ENCODE measurements around the gene GNAI1.

Gene GNAI1

DNA sequence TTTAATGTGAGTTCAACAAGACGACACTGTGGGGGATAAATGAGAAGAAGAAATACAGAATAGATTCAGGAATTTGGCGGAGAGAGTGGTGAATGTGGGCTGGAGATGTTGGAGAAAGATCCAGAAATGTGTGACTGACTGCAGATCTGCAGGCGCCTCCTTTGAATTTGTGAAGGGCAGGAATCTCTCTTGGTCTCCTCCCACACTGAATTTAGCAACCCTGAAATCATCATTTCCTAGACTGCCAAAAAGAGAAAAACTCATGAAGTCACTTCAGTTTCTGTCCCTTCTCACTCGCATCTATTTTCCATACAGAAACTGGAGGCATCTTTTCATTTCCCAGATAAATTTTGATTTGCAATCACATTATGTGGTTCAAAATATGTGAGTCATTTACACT lies 128.7 kb downstream of the GNAI1 start:
- TF ChIP-seq, protein P1, sequence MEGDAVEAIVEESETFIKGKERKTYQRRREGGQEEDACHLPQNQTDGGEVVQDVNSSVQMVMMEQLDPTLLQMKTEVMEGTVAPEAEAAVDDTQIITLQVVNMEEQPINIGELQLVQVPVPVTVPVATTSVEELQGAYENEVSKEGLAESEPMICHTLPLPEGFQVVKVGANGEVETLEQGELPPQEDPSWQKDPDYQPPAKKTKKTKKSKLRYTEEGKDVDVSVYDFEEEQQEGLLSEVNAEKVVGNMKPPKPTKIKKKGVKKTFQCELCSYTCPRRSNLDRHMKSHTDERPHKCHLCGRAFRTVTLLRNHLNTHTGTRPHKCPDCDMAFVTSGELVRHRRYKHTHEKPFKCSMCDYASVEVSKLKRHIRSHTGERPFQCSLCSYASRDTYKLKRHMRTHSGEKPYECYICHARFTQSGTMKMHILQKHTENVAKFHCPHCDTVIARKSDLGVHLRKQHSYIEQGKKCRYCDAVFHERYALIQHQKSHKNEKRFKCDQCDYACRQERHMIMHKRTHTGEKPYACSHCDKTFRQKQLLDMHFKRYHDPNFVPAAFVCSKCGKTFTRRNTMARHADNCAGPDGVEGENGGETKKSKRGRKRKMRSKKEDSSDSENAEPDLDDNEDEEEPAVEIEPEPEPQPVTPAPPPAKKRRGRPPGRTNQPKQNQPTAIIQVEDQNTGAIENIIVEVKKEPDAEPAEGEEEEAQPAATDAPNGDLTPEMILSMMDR (IDR thresholded peaks at IDR 0.05; ENCODE audit: insufficient read depth, low read length, missing control alignments) = no peak
- H3K4me3 ChIP-seq (ENCODE audit: low read depth, low read length) = no peak overlapping the region
- no peak for DNase-seq (ENCODE audit: low read depth, low spot score)
- ChIA-PET CTCF (no interaction called here), POLR2A (no interaction called here)

DNA sequence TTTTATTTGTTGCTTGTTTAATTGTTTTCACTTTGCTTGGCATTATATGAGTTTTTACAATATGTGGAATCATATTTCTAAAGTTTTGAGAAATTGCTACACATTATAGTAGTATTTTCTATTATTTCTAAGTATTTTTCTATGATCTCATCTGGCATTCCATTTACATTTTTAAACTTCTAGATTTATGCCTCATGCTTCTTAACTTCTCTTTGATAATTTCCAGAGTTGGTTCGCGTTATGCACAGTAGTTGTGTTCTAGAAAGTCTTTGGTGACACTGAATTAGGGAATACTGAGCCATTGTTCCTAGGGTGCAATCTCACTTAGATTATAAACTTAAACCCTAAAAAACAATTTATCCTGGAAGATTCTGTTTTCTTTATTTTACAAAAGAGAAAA lies 129.2 kb downstream of the GNAI1 start:
- POLR2A ChIA-PET = no interaction called here
- no peak for DNase-seq (ENCODE audit: low read depth, low spot score)
- TF ChIP-seq, protein P1 (IDR thresholded peaks at IDR 0.05; ENCODE audit: insufficient read depth, low read length, missing control alignments) = no peak
- H3K4me3 ChIP-seq (ENCODE audit: low read depth, low read length) = no peak overlapping the region
- CTCF ChIA-PET = no interaction called here

DNA sequence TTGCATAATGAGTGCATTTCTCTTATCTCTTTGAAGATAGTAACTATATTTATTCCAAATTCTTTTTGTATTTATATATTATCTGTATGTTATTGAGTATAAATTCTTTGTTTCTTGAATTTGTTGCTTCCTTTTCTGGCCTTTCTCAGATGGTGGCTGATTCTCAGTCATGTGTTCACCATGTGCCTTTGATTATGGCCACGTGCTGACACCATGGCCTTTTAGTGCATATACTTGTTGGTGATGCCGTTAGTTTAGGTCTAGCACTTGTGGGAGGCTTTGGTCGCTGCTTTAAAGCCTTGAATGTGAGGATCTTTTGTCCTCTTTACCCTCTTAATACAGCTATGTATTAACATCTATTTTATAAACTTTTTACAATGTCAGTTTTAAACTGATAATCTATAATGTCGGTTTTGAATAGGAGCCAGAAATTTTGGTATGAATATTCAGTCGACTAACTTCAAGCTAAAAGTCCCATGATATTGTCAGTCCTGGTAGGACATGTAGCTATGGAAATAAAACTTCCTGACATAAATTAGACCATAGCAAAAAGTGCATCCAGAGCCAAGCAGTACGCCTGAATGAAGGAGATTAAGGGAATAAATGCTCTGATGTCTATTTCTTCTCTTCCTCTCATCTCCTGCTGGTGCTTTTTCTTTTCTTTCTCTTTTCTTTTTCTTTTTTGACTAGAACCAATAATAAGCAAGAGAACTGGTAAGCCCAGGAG lies 130.3 kb downstream of the GNAI1 start:
- H3K4me3 ChIP-seq (ENCODE audit: low read depth, low read length) = no peak overlapping the region
- TF ChIP-seq, protein P1 (IDR thresholded peaks at IDR 0.05; ENCODE audit: insufficient read depth, low read length, missing control alignments) = no peak
- DNase-seq (ENCODE audit: low read depth, low spot score) = no peak
- POLR2A ChIA-PET = no interaction called here
- CTCF ChIA-PET = no interaction called here

DNA sequence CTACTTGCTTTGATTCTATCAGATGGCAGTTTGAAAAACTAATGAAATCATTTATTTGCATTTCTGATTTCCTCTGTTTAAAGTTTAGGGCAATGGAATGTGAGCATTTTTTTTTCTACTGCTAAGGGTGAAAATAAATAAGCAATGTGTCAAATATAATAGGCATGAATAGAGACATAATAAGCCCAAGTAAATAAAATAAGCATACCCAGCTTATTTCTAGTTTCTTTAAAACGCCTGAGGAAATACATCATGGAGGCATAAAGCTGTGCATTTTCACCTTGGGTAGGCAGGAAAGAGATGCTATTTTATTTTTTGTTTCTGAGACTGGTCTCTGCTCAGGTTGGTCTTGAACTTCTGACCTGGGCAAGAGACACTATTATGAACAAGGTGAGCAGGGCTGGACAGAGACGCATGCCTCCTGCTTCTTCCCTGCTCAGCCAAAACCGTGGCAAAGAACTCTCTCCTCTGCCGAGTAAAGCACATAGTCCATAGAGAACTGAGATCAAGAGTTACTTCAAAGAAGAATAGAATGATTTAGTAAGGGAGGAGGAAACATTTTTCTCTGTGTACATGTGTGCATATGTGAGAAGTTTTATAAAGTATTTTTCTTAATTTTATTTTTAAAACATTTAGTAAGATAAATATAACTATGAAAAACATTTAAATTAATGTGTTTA lies 138.1 kb downstream of the GNAI1 start:
- no peak overlapping the region for H3K4me3 ChIP-seq (ENCODE audit: low read depth, low read length)
- no peak for DNase-seq (ENCODE audit: low read depth, low spot score)
- TF ChIP-seq, protein P1 (IDR thresholded peaks at IDR 0.05; ENCODE audit: insufficient read depth, low read length, missing control alignments) = no peak
- ChIA-PET POLR2A (interaction anchor here (0.8 to 1.1 kb wide), 2 partner anchors 12 to 137 kb away, joined by 3 read pairs; no protein-coding TSS in a partner anchor), CTCF (no interaction called here)

DNA sequence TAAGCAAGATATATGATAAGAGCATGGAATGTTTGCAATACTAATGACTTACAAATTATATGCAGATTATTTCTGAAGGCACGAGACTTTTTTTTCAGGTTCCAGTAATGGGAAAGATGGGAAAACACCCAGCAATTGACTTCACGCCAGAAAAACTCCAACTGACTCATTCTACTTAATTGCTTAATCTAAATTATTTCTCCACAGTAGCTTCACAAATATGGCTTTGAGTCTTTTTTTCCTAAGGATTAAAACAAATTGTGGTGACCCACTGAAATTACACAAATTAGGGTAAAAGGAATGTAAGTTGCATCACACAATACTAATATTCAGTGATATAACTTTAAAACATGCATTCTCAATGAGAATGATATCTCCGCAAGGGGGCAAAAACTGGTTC lies 138.7 kb downstream of the GNAI1 start:
- DNase-seq (ENCODE audit: low read depth, low spot score) = no peak
- no peak overlapping the region for H3K4me3 ChIP-seq (ENCODE audit: low read depth, low read length)
- TF ChIP-seq, protein P1 (IDR thresholded peaks at IDR 0.05; ENCODE audit: insufficient read depth, low read length, missing control alignments) = no peak
- POLR2A ChIA-PET = interaction anchor here (0.8 to 1.1 kb wide), 2 partner anchors 12 to 138 kb away, joined by 3 read pairs; no protein-coding TSS in a partner anchor
- CTCF ChIA-PET = no interaction called here

DNA sequence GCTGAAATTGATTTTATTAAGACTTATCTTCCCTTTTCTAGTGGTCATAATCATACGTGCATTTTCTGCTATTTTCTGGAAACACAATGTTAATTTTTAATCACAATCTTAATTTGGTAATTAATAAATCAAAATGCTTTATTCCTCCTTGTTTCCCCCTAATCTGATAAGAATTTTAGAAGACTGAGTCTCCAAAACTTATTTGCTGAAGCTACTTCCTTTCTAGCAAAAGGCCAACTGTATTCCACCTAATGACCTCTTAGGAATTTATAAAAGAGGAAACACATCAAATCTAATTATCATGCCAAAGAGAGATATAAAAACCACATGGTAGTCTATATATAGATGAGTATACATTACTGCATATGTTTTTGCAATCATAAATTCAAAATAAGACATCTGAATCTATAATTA lies 140.6 kb downstream of the GNAI1 start:
- ChIA-PET CTCF (no interaction called here), POLR2A (no interaction called here)
- TF ChIP-seq, protein P1 (IDR thresholded peaks at IDR 0.05; ENCODE audit: insufficient read depth, low read length, missing control alignments) = no peak

More for the DNA sequence above, 140.6 kb downstream of the GNAI1 start:
- DNase-seq (ENCODE audit: low read depth, low spot score) = no peak
- H3K4me3 ChIP-seq (ENCODE audit: low read depth, low read length) = no peak overlapping the region

Data from AG04449 (cell line).